GM12878 (cell line): ENCODE measurements around the gene CLEC16A. TPM values are rescaled to one million over a fixed set of nuclear protein-coding genes. Genes with fewer than 3 reads are reported as not detected.

ENCODE experiments used
- ATAC-seq: fragments of 200-7000 bp; cut with Tn5 transposase; 3 replicates; pipeline ENCODE4 v1.9.1; 2020; ENCODE audit warnings: mild to moderate bottlenecking, moderate library complexity
- BruUV-seq: library from RNA; stranded (reverse); fragments of 400-500 nt; replicated peaks from 2 replicates; lab custom pipeline; 2021; lab: Mats Ljungman, UMichigan
- CTCF ChIA-PET: fragments of 300-600 bp; sonication (Branson Sonifier 250); formaldehyde crosslinking; extraction: SDS; loops from one replicate; lab custom pipeline; 2021; ENCODE audit warnings: inconsistent platforms; lab: Yijun Ruan, JAX
- POLR2A ChIA-PET: fragments of 350-600 bp; formaldehyde crosslinking; extraction: SDS; loops from one replicate; lab custom pipeline; 2021; ENCODE audit warnings: inconsistent platforms; lab: Charles Lee
- RAD21 ChIA-PET: fragments of 300-600 bp; sonication (Branson Sonifier 250); formaldehyde crosslinking; loops from one replicate; lab custom pipeline; 2023; ENCODE audit warnings: antibody characterized with exemption; ENCODE audit not compliant: unreplicated experiment; lab: Charles Lee
- SMC1A ChIA-PET: fragments of 300-600 bp; sonication (Branson Sonifier 250); formaldehyde crosslinking; loops from one replicate; lab custom pipeline; 2023; ENCODE audit not compliant: unreplicated experiment, uncharacterized antibody; lab: Charles Lee
- DNase-seq: peaks from one replicate; pipeline ENCODE4 v3.0.0-alpha.2; 2011; ENCODE audit warnings: low read depth, low spot score
- FAIRE-seq: peaks from 3 replicates; lab custom pipeline; 2011; peaks lifted over from hg19 to GRCh38; lab: Jason Lieb, UNC
- H2AFZ ChIP-seq: 2 replicates; pipeline ENCODE4 v1.6.0; 2011; ENCODE audit warnings: low read depth, low read length, control low read depth; ENCODE audit not compliant: control insufficient read depth
- H3K27ac ChIP-seq: 2 replicates; pipeline ENCODE4 v1.5.1; 2011; ENCODE audit warnings: control low read depth; ENCODE audit not compliant: control insufficient read depth, insufficient read depth
- H3K27me3 ChIP-seq, 2 experiments: replicated peaks in 1 of 2; 2 replicates each; pipeline versions ENCODE4 v1.6.0 to v1.6.1; 2011; ENCODE audit warnings: low read length in 1 of 2; ENCODE audit not compliant: control insufficient read depth in 2 of 2, insufficient read depth in 2 of 2
- H3K36me3 ChIP-seq, 2 experiments: 2 replicates each; pipeline ENCODE4 v1.5.1; 2011; ENCODE audit warnings: low read length in 1 of 2; ENCODE audit not compliant: control insufficient read depth in 2 of 2, insufficient read depth in 2 of 2
- H3K4me1 ChIP-seq: 2 replicates; pipeline ENCODE4 v1.6.1; 2011; ENCODE audit warnings: mild to moderate bottlenecking, low read length, moderate library complexity, mixed read lengths; ENCODE audit not compliant: control insufficient read depth, insufficient read depth
- H3K4me2 ChIP-seq: 2 replicates; pipeline ENCODE4 v1.6.0; 2011; ENCODE audit warnings: control low read depth; ENCODE audit not compliant: control insufficient read depth, insufficient read depth
- H3K4me3 ChIP-seq: fragments of 200-600 bp; sonication (generic); 2 replicates; pipeline ENCODE4 v1.5.1; 2016
- H3K79me2 ChIP-seq: 2 replicates; pipeline ENCODE4 v1.6.0; 2011; ENCODE audit warnings: low read length; ENCODE audit not compliant: control insufficient read depth, insufficient read depth
- H3K9ac ChIP-seq: 2 replicates; pipeline ENCODE4 v1.8.0; 2011; ENCODE audit warnings: low read length, control low read depth, mixed read lengths; ENCODE audit not compliant: control insufficient read depth, insufficient read depth
- H3K9me3 ChIP-seq: replicated peaks from 3 replicates; pipeline ENCODE4 v1.5.1; 2011; ENCODE audit warnings: mild to moderate bottlenecking, low read length; ENCODE audit not compliant: control insufficient read depth, insufficient read depth
- H4K20me1 ChIP-seq: 2 replicates; pipeline ENCODE4 v1.6.0; 2011; ENCODE audit not compliant: control insufficient read depth, insufficient read depth
- BMI1 ChIP-seq: fragments of 450-650 bp; IDR thresholded peaks from 2 replicates; pipeline ENCODE4 v1.6.1; 2016; ENCODE audit warnings: mild to moderate bottlenecking, moderate library complexity, borderline replicate concordance
- CHD1 ChIP-seq: IDR thresholded peaks from 2 replicates; pipeline ENCODE4 v1.6.1; 2012; ENCODE audit warnings: low read depth, low read length, improper control_type of control experiment
- CUX1 ChIP-seq: IDR thresholded peaks from 2 replicates; pipeline ENCODE4 v1.6.1; 2012; ENCODE audit warnings: improper control_type of control experiment, low read depth, low read length; ENCODE audit not compliant: insufficient replicate concordance
- HDGF ChIP-seq: fragments of 450-650 bp; IDR thresholded peaks from 2 replicates; pipeline ENCODE4 v1.6.1; 2016; ENCODE audit warnings: antibody characterized with exemption
- KLF5 ChIP-seq: fragments of 450-650 bp; IDR thresholded peaks from 2 replicates; pipeline ENCODE4 v1.6.1; 2014; ENCODE audit warnings: mild to moderate bottlenecking; ENCODE audit not compliant: partially characterized antibody
- MTA3 ChIP-seq: IDR thresholded peaks from 2 replicates; pipeline ENCODE4 v1.6.1; 2012; ENCODE audit warnings: low read length, inconsistent platforms, borderline replicate concordance
- PML ChIP-seq: IDR thresholded peaks from 2 replicates; pipeline ENCODE4 v1.6.1; 2012; ENCODE audit warnings: low read length, inconsistent platforms
- POLR2AphosphoS5 ChIP-seq: IDR thresholded peaks from 2 replicates; pipeline ENCODE4 v1.6.1; 2011; ENCODE audit warnings: mild to moderate bottlenecking, low read length, inconsistent platforms
- REST ChIP-seq: IDR thresholded peaks from 2 replicates; pipeline ENCODE4 v1.6.1; 2012; ENCODE audit warnings: mild to moderate bottlenecking, low read depth, low read length
- SMAD1 ChIP-seq: fragments of 450-650 bp; IDR thresholded peaks from 2 replicates; pipeline ENCODE4 v1.6.1; 2018; ENCODE audit warnings: mild to moderate bottlenecking, low read depth; ENCODE audit not compliant: partially characterized antibody
- STAT1 ChIP-seq: fragments of 450-650 bp; conservative IDR thresholded peaks from 2 replicates; pipeline ENCODE4 v1.6.1; 2014; ENCODE audit warnings: antibody characterized with exemption, mild to moderate bottlenecking
- WGBS: methylation state at CpG from one replicate; pipeline ENCODE4 v1.1.6; 2016; ENCODE audit warnings: low lambda C conversion rate; ENCODE audit not compliant: insufficient replicate concordance, insufficient coverage; ENCODE audit errors: missing lambda C conversion rate; 5-methylcytosine and 5-hydroxymethylcytosine counted together
- in situ Hi-C: fragments of 300-500 bp; cut with MboI; formaldehyde crosslinking; loops from 9 replicates; pipeline ENCODE4 v1.14.3; 2018; ENCODE audit warnings: mixed read lengths
- intact Hi-C: fragments of 100-400 bp; cut with micrococcal nuclease; formaldehyde crosslinking; loops from one replicate; pipeline ENCODE4 v1.14.2; 2022; ENCODE audit not compliant: unreplicated experiment
- polyA plus RNA-seq, 11 experiments: library from polyadenylated mRNA; depleted of rRNA in 4 of 11; unstranded in 6 of 11; stranded (reverse) in 5 of 11; fragments of >200 nt; fragmentation: Nextera tagmentation in 4 of 11; fragmentation: Illumina TruSeq in 1 of 11; extraction: Ambion mirVana in 4 of 11; extraction: Trizol in 1 of 11; gene quantifications; 1 replicate in 1 of 11; 2 replicates in 10 of 11; pipeline versions ENCODE4 v1.2.1 to v1.2.3, GENCODE V29; 2011 to 2016; ENCODE audit warnings: inconsistent platforms in 2 of 11, missing spikeins in 2 of 11, low read depth in 1 of 11
- total RNA-seq, 4 experiments: library from RNA; depleted of rRNA in 3 of 4; stranded (reverse); fragments of >200 nt in 3 of 4; fragmentation: Illumina TruSeq in 1 of 4; extraction: Trizol in 1 of 4; gene quantifications; 2 replicates each; pipeline versions ENCODE4 v1.2.1 to v1.2.3, GENCODE V29; 2013 to 2021
- TF ChIP-seq, protein P1 (sequence below): fragments of 450-650 bp; IDR thresholded peaks from 2 replicates; pipeline ENCODE4 v1.6.1; 2016; ENCODE audit warnings: mild to moderate bottlenecking, moderate library complexity, borderline replicate concordance

The CLEC16A gene
- total and polyA plus RNA-seq, 10 of the 15 experiments (the other 5 are each of a cell fraction or from before 2014, with no cell fraction given): 1.5 to 28.8 (median 19.2) TPM

GRCh38 chr16:11039726-11040125 lies 95.4 kb downstream of the CLEC16A start:
- no peaks in the 10 kb centered on the region for H3K27me3 ChIP-seq
- no TSS peak for BruUV-seq
- DNase-seq: no peak
- H3K4me3 ChIP-seq: no peak overlapping the region
- CTCF ChIA-PET: no interaction called here
- H4K20me1 ChIP-seq: no peaks in the 10 kb centered on the region
- no peak for FAIRE-seq
- WGBS: 97% methylated on average over 8 of the region's 8 CpGs
- no peaks in the 10 kb centered on the region for H3K79me2 ChIP-seq
- H3K9ac ChIP-seq: no peak overlapping the region
- H3K36me3 ChIP-seq: peaks cover 12 to 22% of the 10 kb centered on the region in 2 experiments; a peak in 3 of 4 replicates
- no peaks in the 10 kb centered on the region for H3K9me3 ChIP-seq
- SMC1A ChIA-PET: no interaction called here
- H3K27ac ChIP-seq: no peak overlapping the region
- in situ Hi-C loops (no loop called here), intact Hi-C loops (no loop called here)
- RAD21 ChIA-PET: interaction anchor here (0.7 kb wide), 1 partner anchor 40 kb away, joined by 4 read pairs; no protein-coding TSS in a partner anchor
- POLR2A ChIA-PET: no interaction called here
- no peaks in the 10 kb centered on the region for H3K4me1 ChIP-seq
- H2AFZ ChIP-seq: no peak overlapping the region
- no peak for ATAC-seq
- no peak overlapping the region for H3K4me2 ChIP-seq
- TF ChIP-seq HDGF (no peak), SMAD1 (no peak), STAT1 (no peak), POLR2AphosphoS5 (no peak), KLF5 (no peak), MTA3 (no peak), CHD1 (no peak), BMI1 (no peak), CUX1 (no peak), PML (no peak), REST (no peak)
- TF ChIP-seq, protein P1, sequence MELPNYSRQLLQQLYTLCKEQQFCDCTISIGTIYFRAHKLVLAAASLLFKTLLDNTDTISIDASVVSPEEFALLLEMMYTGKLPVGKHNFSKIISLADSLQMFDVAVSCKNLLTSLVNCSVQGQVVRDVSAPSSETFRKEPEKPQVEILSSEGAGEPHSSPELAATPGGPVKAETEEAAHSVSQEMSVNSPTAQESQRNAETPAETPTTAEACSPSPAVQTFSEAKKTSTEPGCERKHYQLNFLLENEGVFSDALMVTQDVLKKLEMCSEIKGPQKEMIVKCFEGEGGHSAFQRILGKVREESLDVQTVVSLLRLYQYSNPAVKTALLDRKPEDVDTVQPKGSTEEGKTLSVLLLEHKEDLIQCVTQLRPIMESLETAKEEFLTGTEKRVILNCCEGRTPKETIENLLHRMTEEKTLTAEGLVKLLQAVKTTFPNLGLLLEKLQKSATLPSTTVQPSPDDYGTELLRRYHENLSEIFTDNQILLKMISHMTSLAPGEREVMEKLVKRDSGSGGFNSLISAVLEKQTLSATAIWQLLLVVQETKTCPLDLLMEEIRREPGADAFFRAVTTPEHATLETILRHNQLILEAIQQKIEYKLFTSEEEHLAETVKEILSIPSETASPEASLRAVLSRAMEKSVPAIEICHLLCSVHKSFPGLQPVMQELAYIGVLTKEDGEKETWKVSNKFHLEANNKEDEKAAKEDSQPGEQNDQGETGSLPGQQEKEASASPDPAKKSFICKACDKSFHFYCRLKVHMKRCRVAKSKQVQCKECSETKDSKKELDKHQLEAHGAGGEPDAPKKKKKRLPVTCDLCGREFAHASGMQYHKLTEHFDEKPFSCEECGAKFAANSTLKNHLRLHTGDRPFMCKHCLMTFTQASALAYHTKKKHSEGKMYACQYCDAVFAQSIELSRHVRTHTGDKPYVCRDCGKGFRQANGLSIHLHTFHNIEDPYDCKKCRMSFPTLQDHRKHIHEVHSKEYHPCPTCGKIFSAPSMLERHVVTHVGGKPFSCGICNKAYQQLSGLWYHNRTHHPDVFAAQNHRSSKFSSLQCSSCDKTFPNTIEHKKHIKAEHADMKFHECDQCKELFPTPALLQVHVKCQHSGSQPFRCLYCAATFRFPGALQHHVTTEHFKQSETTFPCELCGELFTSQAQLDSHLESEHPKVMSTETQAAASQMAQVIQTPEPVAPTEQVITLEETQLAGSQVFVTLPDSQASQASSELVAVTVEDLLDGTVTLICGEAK: no peak
